ENCODE data around the gene SLC4A4. TPM values are rescaled to one million over a fixed set of nuclear protein-coding genes. Genes with fewer than 3 reads are reported as not detected.

The SLC4A4 gene
- total and polyA plus RNA-seq, 4 donors = 0.13 to 6.2 (median 2.9) TPM

DNA sequence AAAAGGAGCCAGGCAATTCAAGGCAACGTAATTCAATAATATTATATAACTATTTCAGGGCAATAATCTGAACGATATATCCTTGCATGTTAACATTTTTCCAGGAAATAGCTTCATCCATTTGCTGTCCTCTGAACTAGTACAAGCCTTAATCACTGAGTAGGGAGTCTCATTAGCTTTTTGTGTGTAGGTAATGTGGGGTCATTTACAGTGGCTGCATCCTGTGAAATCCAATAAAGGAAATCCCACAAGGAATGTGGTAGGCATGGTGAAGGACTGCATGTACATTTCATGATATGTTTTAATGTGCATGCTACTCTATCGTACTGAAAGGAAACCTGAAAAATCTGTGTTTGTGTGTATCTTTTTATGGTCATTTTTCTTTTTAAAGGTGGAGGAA, 103.5 kb downstream of the SLC4A4 start:
- Histone ChIP-seq H3K9me3 (ENCODE audit: control insufficient read depth, low read length) (no peaks in the 10 kb centered on the region), H3K4me1 (ENCODE audit: control insufficient read depth in 1 of 2, insufficient read depth in 2 of 2, low read length in 2 of 2) (no peaks in the 10 kb centered on the region), H3K36me3 (ENCODE audit: control insufficient read depth in 1 of 2, insufficient read depth in 2 of 2, low read length in 1 of 2) (no peaks in the 10 kb centered on the region), H3K27ac (ENCODE audit: low read depth in 1 of 2, low read length in 2 of 2) (no peak overlapping the region), H3K4me3 (ENCODE audit: low read length in 2 of 2) (no peak overlapping the region), H3K27me3 (ENCODE audit: control insufficient read depth in 1 of 2, insufficient read depth in 2 of 2, low read length in 1 of 2) (no peaks in the 10 kb centered on the region)
- 92 to 94% methylated on average over 3 of the region's 3 CpGs for WGBS, 2 donors
- DNase-seq (no peak), ATAC-seq (ENCODE audit: low FRiP score) (no peak)
- intact Hi-C loops (cut with DNase I) = no loop called here

DNA sequence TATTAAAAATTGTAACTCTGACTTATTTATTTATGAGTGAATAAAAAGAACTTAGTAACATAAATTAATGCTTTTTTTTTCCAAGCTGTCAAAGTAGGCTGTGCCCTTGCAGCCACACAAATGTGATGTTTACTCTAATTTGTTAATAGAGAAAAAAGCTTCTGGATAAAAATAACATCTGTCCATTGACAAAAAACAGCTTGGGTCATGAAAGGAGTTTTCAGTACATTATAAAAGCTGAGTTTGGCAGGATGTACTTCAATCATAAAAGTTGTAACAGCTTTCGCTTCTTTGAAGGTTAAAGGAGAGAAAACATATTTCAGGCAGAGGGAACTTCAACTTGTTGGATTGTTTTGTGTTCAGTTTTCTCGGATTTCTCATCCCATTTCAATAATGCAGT, 105.6 kb downstream of the SLC4A4 start:
- H3K9me3 ChIP-seq (ENCODE audit: control insufficient read depth, low read length) = no peaks in the 10 kb centered on the region
- no peak for DNase-seq

DNA sequence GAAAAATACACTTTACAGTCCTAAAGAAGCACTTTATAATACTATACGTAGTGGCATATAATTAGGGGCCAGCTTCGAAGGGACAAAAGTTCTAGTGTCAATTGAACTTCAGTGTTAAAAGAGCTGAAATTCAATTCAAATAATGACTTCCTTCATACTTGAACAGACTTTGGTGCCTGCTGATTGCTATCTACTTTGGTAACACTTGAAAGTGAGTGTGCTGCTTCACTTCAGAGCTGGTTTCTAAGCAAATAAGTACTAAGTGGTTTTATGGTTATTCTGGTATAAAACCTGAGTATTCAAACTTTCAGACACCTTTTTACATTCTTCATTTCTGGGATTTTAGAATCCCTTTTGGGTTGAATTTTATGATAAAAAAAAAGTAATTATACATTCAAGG, 107.0 kb downstream of the SLC4A4 start:
- no peaks in the 10 kb centered on the region for H3K27me3 ChIP-seq (ENCODE audit: control insufficient read depth in 1 of 2, insufficient read depth in 2 of 2, low read length in 1 of 2)
- H3K9me3 ChIP-seq (ENCODE audit: control insufficient read depth, low read length) = no peaks in the 10 kb centered on the region
- H3K4me1 ChIP-seq (ENCODE audit: control insufficient read depth in 1 of 2, insufficient read depth in 2 of 2, low read length in 2 of 2) = no peaks in the 10 kb centered on the region
- no peak overlapping the region for H3K27ac ChIP-seq (ENCODE audit: low read depth in 1 of 2, low read length in 2 of 2)
- no peaks in the 10 kb centered on the region for H3K36me3 ChIP-seq (ENCODE audit: control insufficient read depth in 1 of 2, insufficient read depth in 2 of 2, low read length in 1 of 2)
- DNase-seq (no peak), ATAC-seq (ENCODE audit: low FRiP score) (no peak)
- H3K4me3 ChIP-seq (ENCODE audit: low read length in 2 of 2) = no peak overlapping the region
- WGBS, 2 donors = 85 to 91% methylated on average over 2 of the region's 2 CpGs
- intact Hi-C loops (cut with DNase I) = no loop called here

More for the DNA sequence above, 105.6 kb downstream of the SLC4A4 start:
- no peaks in the 10 kb centered on the region for H3K27me3 ChIP-seq (ENCODE audit: control insufficient read depth in 1 of 2, insufficient read depth in 2 of 2, low read length in 1 of 2)
- H3K4me1 ChIP-seq (ENCODE audit: control insufficient read depth in 1 of 2, insufficient read depth in 2 of 2, low read length in 2 of 2) = no peaks in the 10 kb centered on the region
- no peak overlapping the region for H3K4me3 ChIP-seq (ENCODE audit: low read length in 2 of 2)
- no peaks in the 10 kb centered on the region for H3K36me3 ChIP-seq (ENCODE audit: control insufficient read depth in 1 of 2, insufficient read depth in 2 of 2, low read length in 1 of 2)
- intact Hi-C loops (cut with DNase I) = no loop called here
- WGBS, 2 donors = 74 to 86% methylated on average over 2 of the region's 2 CpGs
- no peak for ATAC-seq (ENCODE audit: low FRiP score)
- no peak overlapping the region for H3K27ac ChIP-seq (ENCODE audit: low read depth in 1 of 2, low read length in 2 of 2)

DNA sequence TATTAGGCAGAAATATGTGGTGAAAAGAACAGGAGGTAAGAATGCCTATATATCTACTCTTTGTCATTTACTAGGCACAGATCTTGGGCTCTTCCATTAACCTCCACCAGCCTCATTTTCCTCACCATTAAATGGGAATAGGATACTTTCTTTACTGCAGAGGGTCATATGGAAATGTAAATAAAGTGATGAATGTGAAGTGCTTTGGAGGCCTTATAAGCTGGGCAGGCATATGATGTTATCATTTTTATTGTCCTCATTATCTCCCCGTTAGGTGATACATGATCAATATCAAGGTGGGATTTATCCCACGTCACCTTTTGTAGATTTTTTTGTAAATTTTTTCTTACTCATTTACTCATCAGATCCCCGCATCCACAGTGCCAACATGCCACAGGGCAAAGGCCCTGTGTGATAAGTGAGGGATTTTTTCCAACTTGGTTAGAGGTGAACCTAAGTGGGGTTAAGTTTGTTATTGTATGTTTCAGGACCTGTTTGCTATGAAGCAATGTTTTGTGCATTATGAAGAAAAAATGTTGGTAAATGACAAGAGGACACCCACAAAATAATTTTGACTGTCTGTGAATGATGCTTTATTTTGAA, 107.8 kb downstream of the SLC4A4 start:
- Histone ChIP-seq H3K27ac (ENCODE audit: low read depth in 1 of 2, low read length in 2 of 2) (no peak overlapping the region), H3K27me3 (ENCODE audit: control insufficient read depth in 1 of 2, insufficient read depth in 2 of 2, low read length in 1 of 2) (no peaks in the 10 kb centered on the region), H3K36me3 (ENCODE audit: control insufficient read depth in 1 of 2, insufficient read depth in 2 of 2, low read length in 1 of 2) (no peaks in the 10 kb centered on the region), H3K4me1 (ENCODE audit: control insufficient read depth in 1 of 2, insufficient read depth in 2 of 2, low read length in 2 of 2) (no peaks in the 10 kb centered on the region), H3K9me3 (ENCODE audit: control insufficient read depth, low read length) (no peaks in the 10 kb centered on the region), H3K4me3 (ENCODE audit: low read length in 2 of 2) (no peak overlapping the region)
- intact Hi-C loops (cut with DNase I) = no loop called here
- no peak for DNase-seq
- ATAC-seq (ENCODE audit: low FRiP score) = no peak
- WGBS, 2 donors = 94 to 96% methylated on average over 3 of the region's 3 CpGs

DNA sequence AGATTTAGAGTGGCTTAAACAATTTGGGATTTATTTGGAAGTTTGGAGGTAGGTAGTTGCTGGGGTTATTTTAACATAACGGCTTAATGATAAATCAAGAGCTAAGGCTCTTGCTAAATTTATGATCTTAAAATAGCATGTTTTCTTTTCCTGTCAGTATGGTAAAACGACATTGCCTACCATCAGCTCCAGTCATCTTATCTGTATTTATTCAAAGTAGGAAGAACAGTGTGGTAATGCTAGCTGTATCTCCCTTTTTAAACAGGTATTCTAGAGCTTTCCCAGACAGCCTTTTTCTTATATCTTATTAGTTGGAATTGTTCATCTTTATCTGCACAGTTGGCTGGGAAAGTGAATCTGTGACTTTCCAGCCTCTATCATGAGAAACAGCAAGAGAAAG, 110.2 kb downstream of the SLC4A4 start:
- no peaks in the 10 kb centered on the region for H3K9me3 ChIP-seq (ENCODE audit: control insufficient read depth, low read length)
- intact Hi-C loops (cut with DNase I) = no loop called here
- WGBS, 2 donors = 25 to 30% methylated on average over 2 of the region's 2 CpGs
- H3K27ac ChIP-seq (ENCODE audit: low read depth in 1 of 2, low read length in 2 of 2) = no peak overlapping the region
- H3K4me3 ChIP-seq (ENCODE audit: low read length in 2 of 2) = no peak overlapping the region
- no peak for ATAC-seq (ENCODE audit: low FRiP score)
- no peaks in the 10 kb centered on the region for H3K27me3 ChIP-seq (ENCODE audit: control insufficient read depth in 1 of 2, insufficient read depth in 2 of 2, low read length in 1 of 2)
- H3K4me1 ChIP-seq (ENCODE audit: control insufficient read depth in 1 of 2, insufficient read depth in 2 of 2, low read length in 2 of 2) = peaks cover 0 to 2% of the 10 kb centered on the region in 2 donors
- H3K36me3 ChIP-seq (ENCODE audit: control insufficient read depth in 1 of 2, insufficient read depth in 2 of 2, low read length in 1 of 2) = no peaks in the 10 kb centered on the region
- DNase-seq = no peak

DNA sequence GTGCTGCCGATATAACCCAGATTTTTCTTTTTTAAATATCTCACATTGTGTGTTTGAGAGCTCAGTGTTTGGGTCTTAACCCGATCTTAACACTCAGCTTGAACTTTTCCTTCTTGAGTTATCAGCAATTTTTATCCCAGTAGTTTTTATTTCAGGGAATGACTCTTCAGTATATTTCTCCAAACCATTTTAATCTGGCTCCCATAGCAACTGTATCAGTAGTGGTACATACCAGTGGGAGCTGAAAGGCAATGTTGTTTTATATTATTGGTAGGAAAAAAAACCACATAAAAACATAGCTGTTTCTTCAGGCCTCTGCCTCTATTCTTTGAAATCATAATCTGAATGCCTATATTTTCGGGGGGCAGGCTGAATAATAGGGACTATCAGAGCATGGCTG, 111.1 kb downstream of the SLC4A4 start:
- intact Hi-C loops (cut with DNase I) = no loop called here
- WGBS, 2 donors = 51 to 52% methylated on average over 3 of the region's 3 CpGs
- no peak for ATAC-seq (ENCODE audit: low FRiP score)

DNA sequence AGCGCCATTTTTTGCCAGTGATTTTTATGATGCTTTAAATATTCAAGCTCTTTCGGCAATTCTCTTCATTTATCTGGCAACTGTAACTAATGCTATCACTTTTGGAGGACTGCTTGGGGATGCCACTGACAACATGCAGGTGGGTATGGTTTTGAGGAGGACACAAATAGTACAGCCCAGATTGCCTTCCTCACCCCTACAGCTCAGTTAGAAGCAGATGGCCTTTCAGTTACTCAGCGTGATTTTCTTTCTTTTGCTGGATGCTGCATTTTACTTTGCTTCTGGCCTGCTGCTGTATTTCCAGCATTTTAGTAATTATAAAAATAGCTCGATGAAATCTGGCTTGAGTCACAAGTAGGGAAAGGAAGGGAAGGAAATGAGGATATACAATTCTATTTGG, 114.7 kb downstream of the SLC4A4 start:
- H3K27me3 ChIP-seq (ENCODE audit: control insufficient read depth in 1 of 2, insufficient read depth in 2 of 2, low read length in 1 of 2) = no peaks in the 10 kb centered on the region
- peaks cover 0 to 2% of the 10 kb centered on the region in 2 donors for H3K4me1 ChIP-seq (ENCODE audit: control insufficient read depth in 1 of 2, insufficient read depth in 2 of 2, low read length in 2 of 2)
- DNase-seq (no peak), ATAC-seq (ENCODE audit: low FRiP score) (no peak)
- H3K27ac ChIP-seq (ENCODE audit: low read depth in 1 of 2, low read length in 2 of 2) = no peak overlapping the region
- H3K36me3 ChIP-seq (ENCODE audit: control insufficient read depth in 1 of 2, insufficient read depth in 2 of 2, low read length in 1 of 2) = no peaks in the 10 kb centered on the region
- H3K9me3 ChIP-seq (ENCODE audit: control insufficient read depth, low read length) = no peaks in the 10 kb centered on the region
- no peak overlapping the region for H3K4me3 ChIP-seq (ENCODE audit: low read length in 2 of 2)
- intact Hi-C loops (cut with DNase I) = no loop called here
- WGBS, 2 donors = 63 to 64% methylated on average over 4 of the region's 4 CpGs

More for the DNA sequence above, 111.1 kb downstream of the SLC4A4 start:
- H3K4me1 ChIP-seq (ENCODE audit: control insufficient read depth in 1 of 2, insufficient read depth in 2 of 2, low read length in 2 of 2) = peaks cover 0 to 2% of the 10 kb centered on the region in 2 donors
- no peaks in the 10 kb centered on the region for H3K27me3 ChIP-seq (ENCODE audit: control insufficient read depth in 1 of 2, insufficient read depth in 2 of 2, low read length in 1 of 2)
- H3K36me3 ChIP-seq (ENCODE audit: control insufficient read depth in 1 of 2, insufficient read depth in 2 of 2, low read length in 1 of 2) = no peaks in the 10 kb centered on the region
- DNase-seq = no peak
- H3K27ac ChIP-seq (ENCODE audit: low read depth in 1 of 2, low read length in 2 of 2) = no peak overlapping the region
- no peak overlapping the region for H3K4me3 ChIP-seq (ENCODE audit: low read length in 2 of 2)
- no peaks in the 10 kb centered on the region for H3K9me3 ChIP-seq (ENCODE audit: control insufficient read depth, low read length)

DNA sequence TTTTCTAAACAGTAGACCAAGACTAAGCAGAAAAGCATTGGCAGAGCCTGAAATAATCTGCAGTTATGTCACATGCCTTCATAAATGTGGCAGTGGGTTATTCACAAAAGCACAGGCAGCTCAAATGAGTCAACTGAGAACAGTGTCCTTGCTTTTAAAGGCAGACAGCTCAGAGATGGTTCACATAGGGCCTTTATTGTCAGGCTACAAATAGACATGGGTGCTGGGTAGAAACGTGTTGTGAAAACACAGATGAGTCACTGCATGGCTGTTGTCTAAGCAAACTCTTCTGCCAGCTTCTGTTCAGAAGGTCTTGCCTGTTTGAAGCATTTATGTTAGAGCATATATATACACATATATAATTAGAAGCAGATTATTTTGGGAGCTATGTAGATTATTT, 118.0 kb downstream of the SLC4A4 start:
- no peaks in the 10 kb centered on the region for H3K36me3 ChIP-seq (ENCODE audit: control insufficient read depth in 1 of 2, insufficient read depth in 2 of 2, low read length in 1 of 2)
- no peaks in the 10 kb centered on the region for H3K9me3 ChIP-seq (ENCODE audit: control insufficient read depth, low read length)
- ATAC-seq (ENCODE audit: low FRiP score) (no peak), DNase-seq (no peak)
- WGBS, 2 donors = 42 to 50% methylated on average over 1 of the region's 1 CpG
- H3K27me3 ChIP-seq (ENCODE audit: control insufficient read depth in 1 of 2, insufficient read depth in 2 of 2, low read length in 1 of 2) = no peaks in the 10 kb centered on the region
- H3K27ac ChIP-seq (ENCODE audit: low read depth in 1 of 2, low read length in 2 of 2) = no peak overlapping the region
- peaks cover 0 to 2% of the 10 kb centered on the region in 2 donors for H3K4me1 ChIP-seq (ENCODE audit: control insufficient read depth in 1 of 2, insufficient read depth in 2 of 2, low read length in 2 of 2)
- no peak overlapping the region for H3K4me3 ChIP-seq (ENCODE audit: low read length in 2 of 2)
- intact Hi-C loops (cut with DNase I) = no loop called here

DNA sequence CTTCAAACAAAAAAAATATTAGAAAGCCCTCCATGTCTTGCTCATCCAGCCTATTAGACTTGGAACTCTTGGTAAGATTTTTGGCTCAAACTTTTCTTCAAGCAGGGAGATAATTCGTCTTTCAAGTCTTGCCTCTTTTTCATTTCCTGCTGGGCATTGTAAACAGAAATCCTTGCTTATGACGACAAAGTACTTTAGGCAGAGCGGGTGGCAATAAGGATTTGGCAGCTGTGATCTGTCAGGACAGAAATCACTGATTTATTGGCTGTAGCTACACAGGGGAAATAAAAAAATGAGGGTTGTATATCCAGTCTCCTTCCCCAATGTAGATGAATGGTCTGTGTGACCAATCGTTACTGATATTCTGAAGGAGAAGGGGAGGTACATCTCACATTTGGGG, 121.6 kb downstream of the SLC4A4 start:
- H3K4me3 ChIP-seq (ENCODE audit: low read length in 2 of 2) = no peak overlapping the region
- H3K36me3 ChIP-seq (ENCODE audit: control insufficient read depth in 1 of 2, insufficient read depth in 2 of 2, low read length in 1 of 2) = no peaks in the 10 kb centered on the region
- no peak for DNase-seq
- H3K4me1 ChIP-seq (ENCODE audit: control insufficient read depth in 1 of 2, insufficient read depth in 2 of 2, low read length in 2 of 2) = no peaks in the 10 kb centered on the region
- H3K9me3 ChIP-seq (ENCODE audit: control insufficient read depth, low read length) = no peaks in the 10 kb centered on the region
- H3K27ac ChIP-seq (ENCODE audit: low read depth in 1 of 2, low read length in 2 of 2) = no peak overlapping the region
- intact Hi-C loops (cut with DNase I) = no loop called here
- no peaks in the 10 kb centered on the region for H3K27me3 ChIP-seq (ENCODE audit: control insufficient read depth in 1 of 2, insufficient read depth in 2 of 2, low read length in 1 of 2)
- ATAC-seq (ENCODE audit: low FRiP score) = no peak
- WGBS, 2 donors = 53 to 66% methylated on average over 4 of the region's 4 CpGs

Data from aorta (tissue), 5 donors.